ENCODE data around the gene SECISBP2.
A peak's percentile ranks its signal among the peaks of the same experiment; 100 is the strongest.
"Not testable (repeated sequence)": the region's sequence is repeated elsewhere in the genome, so short reads cannot be mapped to it uniquely, and the experiment has no call there.

The SECISBP2 gene

DNA sequence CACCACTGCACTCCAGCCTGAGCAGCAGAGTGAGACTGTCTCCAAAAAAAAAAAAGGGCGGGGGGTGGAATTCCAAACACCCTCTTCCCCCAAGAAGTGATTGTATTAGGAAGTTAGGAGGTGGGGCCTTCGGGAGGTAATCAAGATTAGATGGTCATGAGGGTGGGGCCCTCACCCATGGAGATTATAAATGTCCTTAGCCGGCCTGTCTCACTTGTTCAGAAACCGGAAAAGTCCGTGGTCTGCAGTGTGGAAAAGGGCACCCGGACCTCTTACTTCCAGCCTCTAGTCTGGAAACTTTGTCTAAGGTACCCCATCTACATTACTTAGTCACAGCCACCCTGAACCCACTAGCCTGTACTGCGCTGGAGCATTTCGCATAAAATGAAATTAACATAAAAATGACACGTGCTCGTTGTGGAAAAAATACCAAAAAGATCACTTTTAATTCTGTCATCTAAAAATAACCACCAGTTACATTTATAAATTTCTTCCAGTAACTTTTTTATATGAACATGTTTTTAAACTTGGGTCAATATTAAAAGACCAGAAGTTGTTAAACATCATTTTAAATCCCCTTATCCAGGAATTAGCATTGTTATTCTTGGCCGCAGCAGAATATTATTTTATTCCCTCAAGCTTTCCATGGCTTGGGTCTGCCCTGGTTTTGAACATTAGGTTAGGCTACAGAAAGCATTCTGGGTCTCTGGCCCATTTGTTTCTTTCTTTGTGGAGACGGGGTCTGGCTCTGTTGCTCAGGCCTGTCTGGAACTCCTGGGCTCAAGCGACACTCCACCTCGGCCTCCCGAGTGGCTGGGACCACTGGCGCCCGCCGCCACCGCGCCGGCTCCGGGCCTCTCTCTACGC lies 8.5 kb upstream of the SECISBP2 start:
- no peak for DNase-seq

DNA sequence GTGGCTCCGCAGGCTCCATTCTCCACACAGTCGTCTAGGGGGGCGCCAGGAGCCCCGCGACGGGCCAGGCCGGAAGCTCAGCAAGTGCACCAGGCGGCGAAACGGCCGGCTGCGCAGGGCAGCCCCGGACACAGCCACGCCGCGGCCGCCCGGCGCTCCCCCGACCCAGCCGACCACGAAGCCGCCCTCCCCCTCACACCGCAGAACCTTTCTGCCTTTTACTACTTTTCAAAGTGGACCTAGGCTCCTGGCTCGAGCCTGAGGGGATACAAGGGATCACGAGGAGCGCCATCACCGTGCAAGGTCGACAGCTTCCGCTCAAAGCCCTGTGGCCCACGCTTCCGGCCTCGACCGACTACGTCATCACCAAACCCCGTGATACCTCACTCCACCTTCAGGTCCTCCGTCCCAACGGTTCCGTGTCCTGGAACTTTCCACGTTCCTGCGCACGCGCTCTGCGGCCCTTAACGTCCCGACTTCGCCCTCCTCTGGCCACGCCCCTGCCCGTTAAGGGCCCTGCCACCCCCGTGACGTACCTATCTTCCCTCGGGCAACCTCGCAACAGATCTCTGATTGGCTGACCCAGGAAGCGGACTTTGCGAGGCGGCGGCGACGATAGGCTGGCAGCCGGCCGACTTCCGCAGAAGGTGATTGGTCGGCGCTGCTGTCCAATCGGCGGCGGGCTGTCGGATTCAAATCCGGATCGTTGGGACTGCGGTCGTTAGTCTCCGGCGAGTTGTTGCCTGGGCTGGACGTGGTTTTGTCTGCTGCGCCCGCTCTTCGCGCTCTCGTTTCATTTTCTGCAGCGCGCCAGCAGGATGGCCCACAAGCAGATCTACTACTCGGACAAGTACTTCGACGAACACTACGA lies 7.6 kb upstream of the SECISBP2 start, which contains the start of gene CKS2:
Gene CKS2 (plus strand): TSS at position 721 of the 871 bp plus-strand sequence. CDS start 98 bp downstream, at position 819.
- DNase-seq, result peak; percentile 100

DNA sequence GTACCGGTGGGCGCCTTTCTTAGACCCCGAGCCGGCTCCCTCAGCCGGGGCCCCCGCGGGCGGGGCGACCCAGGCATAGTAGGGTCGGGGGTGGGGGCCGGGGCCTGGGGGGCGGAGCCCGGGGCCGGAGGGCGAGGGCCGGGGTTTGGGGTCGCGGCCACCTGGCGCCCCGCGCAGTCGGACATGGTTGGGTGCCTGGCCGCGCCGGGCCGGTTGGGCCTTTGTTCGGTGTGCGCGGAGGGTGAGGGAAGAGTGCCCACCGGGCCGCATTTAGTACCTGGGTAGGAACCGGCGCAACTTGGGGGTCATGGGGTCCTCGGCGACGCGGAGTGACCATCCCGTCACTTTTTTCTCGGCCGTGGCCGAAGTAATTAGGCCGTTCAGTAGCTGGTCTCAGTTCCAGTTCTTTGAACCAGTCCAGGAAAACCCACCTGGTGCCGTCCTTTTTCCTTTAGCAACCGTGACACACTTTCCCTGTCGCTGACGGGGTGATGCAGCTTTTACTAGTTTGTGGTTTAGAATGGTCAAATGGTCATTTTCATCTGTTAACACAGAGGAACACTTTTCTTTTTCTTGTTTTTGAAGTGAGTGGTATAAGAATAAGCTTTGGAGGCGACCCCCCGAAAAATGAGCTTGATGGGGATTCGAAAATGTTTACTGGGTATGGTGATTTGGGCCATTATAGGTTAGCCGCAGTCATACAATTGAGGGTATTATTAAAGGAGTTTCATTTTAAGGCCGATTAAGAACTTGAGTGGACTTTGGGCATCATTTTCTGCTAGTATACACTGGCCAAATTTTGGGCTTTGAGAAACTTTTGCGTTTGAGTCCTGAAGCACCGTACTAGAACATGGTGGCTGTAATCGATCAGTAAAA lies 6.7 kb upstream of the SECISBP2 start:
- DNase-seq, result no peak

DNA sequence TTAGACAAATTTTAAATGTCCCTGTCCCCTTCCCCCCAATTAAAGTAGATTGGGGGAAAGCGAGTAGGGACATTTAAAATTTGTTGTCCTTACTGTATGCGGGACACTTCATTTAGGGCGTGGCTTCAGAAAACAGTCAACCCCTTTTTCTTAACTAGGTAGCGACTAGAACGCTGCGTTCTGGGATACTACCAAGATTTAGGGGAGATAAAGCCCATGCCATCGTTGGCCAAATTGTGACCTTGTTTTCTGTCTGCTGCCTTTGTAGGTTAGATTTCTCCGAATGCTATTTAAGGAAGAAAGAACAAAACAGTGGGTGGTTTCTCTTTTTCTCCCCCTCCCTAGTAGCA lies 6.1 kb upstream of the SECISBP2 start:
- no peak for DNase-seq

DNA sequence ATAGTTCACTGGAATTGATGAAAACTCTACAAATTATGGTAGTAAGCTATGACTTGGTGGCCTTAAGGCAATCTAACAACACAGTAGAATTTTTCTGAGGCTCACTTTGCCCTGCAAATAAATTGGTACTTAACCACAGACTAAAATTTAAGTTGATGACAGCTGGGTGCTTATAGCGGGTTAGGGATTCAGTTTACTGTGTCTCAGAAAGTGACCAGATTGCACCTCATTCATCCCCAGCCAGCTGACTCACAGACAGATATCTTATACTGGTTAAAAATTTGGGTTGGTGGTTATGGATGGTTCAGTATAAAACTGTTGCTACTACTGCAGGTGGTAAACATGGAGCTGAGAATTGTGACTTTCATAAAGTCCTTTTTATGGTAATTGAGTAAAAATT lies 4.5 kb upstream of the SECISBP2 start:
- no peak for DNase-seq

DNA sequence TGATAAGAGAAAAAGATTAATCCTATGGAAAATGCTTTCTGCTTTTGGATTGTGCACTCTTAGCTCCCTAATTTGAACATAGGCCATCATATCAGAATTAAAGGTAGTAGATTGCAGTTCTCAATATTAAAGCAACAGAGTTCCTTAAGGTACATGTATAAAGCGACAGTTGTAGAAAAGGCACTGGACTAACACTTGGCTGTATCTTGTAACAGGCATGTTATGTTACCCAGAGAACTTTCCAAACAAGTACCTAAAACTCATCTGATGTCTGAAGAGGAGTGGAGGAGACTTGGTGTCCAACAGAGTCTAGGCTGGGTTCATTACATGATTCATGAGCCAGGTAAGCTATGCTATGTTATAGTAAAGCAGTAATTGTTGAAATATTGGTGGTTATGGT lies 3.3 kb upstream of the SECISBP2 start:
- no peak for DNase-seq

DNA sequence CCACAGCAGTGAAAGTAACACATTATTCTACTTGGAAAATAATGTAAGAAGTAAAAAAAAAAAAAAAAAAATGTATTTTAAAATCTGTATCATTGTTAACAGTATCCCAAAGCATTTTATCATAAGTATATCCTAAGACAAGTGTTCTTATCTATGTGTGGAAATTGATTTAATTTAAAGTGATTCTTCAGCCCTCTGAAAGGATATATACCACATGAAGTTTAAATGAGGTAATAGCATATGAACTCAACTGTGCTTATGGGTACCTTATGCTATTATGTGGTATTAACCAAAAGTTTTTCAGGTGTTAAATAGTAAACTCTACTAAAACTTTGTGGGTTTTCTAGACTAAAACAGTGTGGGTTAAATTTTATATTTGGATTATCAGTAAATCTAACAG lies 2.8 kb upstream of the SECISBP2 start:
- DNase-seq, result no peak

DNA sequence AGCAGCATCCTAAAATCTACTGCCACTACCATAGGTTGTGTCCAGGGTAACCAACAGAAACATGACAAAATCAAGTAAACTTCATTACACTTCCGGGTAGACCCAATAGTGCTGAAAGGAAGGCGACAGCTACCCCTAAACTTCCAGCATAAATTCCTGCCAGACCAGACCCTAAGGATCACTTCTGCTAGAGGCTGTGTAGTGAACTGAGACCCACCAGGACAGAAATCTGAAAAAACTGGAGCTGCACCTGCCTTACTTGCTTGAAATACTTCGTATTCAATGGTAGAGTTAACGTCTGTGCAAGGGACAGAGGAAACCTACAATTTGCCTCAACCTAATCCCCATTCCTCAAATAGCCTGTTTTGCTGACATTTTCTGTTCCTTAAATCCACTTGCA lies 1.0 kb upstream of the SECISBP2 start:
- DNase-seq, result no peak

DNA sequence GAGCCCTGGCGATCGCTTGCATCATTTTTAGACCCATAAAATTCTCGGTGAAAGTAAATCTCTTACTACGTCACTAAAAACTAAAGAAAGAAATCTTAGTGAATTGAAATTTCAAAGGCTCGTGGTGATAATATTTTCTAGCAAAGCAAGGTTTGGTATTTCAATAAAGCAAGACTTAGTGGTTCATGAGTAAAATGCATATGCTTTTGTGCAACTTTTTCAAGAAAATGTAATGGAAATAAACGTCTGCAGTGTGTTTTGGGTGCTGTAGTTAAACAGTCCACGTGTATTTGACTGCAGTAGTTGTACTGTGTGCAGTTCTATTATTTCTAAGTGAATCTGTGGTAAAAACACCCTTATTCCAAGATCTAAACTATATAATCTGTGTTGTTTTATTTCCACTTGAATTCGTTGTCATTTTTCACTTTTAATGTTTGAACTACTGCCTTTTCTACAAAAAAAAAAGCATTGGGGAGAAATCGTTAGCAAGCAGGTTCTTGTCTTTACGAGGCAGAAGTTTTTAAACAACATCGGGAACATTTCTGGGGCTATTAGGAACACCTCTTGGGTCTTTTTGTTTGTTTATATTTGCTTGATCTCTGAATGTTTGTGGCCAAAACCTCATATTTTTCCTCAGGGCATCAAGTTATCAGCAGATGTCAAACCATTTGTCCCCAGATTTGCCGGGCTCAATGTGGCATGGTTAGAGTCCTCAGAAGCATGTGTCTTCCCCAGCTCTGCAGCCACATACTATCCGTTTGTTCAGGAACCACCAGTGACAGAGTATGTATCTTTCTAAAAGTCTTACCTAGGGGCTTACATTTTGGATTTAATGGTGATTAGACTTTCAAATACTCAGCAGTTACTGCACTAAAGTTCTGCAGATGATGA lies 960 bp downstream of the SECISBP2 start:
- DNase-seq, result no peak

DNA sequence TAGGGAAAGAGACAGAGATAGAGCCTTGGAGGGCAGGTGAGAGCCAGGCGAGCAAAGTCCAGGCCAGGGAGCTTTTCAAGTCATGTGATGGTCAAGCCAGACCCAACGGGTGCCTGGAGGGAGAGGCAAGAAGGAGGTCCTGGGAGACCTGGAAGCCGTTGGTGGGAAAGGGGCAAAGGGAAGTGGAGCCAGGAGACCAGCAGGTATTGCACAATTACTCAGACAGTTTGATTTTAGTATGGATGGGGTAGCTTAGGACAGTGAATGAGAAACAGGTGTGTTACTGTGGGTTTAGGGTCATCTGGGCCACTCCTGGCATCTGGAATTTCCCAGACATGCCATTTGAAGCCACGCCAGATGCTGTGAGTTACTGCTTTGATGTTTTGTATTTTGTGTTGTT lies 5.1 kb downstream of the SECISBP2 start:
- no peak for DNase-seq

DNA sequence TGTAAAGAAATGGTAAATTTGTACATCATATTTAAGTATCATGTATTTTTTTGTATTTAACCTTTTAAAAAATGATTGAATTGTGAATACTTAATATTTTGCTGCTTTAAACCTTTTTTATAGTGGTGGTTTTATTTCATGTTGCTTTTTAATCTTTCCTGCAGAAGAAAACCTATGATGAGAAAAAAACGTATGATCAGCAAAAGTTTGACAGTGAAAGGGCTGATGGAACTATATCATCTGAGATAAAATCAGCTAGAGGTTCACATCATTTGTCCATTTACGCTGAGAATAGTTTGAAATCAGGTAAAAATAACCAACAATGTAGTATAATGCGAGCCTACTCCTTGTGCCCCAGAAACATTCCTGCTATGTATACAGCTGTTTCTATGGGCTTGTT lies 7.4 kb downstream of the SECISBP2 start:
- no peak for DNase-seq

DNA sequence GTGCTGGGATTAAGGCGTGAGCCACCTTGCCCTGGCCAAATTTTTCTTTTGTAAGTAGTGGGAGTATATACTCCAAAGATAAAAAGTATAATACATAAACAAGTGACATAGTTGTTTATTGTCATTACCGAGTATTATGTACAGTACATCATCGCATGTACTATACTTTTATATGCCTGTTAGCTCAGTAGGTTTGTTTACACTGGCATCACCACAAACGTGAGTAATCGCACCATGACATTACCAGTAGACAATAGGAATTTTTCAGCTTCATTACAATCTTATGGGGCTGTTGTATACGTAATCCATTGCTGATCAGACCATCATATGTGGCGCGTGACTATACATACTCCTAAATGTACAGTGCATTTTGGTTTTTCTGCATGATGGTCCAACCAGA lies 9.8 kb downstream of the SECISBP2 start:
- DNase-seq, result no peak

DNA sequence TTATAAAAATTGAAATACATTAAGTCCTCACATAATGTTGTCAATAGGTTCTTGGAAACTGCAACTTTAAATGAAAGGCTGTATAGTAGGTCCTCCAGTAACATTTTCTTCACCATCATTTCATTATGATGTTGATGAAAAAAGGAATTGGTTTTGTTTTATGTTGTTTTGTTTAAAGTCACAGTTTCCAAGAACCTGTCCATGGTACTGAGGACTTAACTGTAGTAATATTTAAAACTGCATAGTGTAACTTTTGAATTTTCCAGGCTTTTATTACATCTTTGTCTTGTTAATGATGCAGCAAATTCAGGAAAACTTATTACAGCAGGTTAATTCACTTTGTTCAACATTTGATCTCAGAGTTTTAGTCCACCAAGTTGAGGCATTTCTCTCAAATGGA lies 11.6 kb downstream of the SECISBP2 start:
- DNase-seq, result no peak

DNA sequence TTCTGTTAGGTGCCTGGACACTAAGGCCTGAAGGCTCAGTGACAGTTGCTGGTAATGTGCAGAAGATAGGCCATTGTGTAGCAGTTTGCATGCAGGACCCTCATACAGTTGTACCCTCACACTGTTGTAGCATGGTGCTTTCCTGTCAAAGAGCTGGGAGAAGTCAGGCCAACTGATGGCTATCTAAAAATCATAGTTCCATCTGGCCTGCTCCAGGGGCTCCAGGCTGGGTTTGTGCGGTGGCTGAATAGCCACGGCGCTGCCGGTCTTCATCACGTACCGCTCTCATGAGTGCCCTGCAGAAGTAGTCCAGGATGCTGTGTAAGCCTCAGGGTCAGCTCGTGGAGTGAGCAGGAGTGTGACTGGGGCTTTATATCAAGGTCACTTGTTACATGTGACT lies 12.2 kb downstream of the SECISBP2 start:
- no peak for DNase-seq

DNA sequence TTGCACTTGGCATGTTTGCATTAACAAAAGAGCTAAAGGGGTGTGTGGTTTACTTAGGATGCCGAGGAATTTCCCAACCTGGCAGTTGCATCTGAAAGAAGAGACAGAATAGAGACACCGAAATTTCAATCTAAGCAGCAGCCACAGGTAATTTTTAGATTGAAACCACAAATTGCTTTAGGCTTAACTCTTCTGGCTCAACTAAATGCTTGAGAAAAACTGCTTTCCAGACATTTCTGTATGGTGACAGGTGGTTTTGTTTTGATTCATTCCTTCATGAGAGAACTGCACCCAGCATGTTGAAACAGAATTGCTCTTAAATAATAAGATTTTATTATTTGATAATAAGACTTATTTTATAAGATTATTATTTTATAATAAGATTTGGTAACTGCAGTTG lies 21.5 kb downstream of the SECISBP2 start:
- DNase-seq, result no peak

DNA sequence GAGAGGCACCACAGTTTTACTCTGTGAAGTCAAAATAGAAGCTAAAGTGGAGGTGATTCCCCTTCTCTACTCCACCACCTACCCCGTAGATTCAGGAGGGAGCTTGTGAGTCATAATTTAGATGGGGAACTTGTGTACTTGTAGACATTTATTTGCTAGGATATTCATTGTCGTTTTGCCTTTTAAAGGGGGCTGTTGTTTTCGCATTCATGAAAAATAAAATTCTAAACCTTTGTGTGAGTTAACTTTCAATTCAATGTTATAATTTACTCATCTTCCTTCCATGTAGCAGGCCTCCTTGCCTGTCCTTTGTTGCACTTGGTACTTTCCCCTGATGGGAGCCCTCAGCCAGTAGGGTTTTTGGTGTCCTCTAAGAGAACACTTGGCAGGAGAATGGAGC lies 22.0 kb downstream of the SECISBP2 start:
- no peak for DNase-seq

DNA sequence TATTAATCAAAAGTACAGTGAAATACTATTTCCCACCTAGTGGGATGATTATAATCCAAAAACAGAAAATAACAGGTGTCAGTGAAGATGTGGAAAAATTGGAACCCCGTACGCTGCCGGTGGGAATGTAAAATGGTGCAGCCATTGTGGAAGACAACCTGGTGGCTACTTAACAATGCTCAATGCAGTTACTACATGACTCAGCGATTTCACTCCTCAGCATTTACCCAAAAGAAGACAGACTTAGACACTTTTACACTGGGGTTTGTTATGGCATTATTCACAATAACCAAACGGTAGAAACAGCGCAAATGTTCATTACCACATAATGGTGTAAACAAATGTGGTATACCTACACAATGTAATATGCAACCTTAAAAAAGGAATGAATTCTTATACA lies 23.9 kb downstream of the SECISBP2 start:
- DNase-seq, result no peak

DNA sequence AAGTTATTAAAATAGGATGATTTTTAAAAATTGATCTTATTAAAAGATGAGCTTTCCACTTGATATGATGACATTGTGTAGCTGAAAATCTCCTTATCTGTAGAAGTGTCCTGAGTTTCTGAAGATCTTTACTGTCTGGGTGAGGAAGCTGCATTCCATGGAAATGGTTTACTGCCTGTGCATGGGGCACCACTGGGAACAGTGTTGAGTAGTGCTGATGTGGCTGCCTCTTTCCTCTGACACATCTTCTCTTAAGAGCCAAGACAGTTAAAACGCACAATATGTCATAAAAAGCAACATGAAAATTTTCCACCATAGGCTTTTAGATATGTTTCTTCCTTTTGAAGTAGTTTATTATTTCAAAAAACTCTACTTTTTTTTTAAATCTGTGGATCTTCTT lies 24.6 kb downstream of the SECISBP2 start:
- DNase-seq, result no peak

DNA sequence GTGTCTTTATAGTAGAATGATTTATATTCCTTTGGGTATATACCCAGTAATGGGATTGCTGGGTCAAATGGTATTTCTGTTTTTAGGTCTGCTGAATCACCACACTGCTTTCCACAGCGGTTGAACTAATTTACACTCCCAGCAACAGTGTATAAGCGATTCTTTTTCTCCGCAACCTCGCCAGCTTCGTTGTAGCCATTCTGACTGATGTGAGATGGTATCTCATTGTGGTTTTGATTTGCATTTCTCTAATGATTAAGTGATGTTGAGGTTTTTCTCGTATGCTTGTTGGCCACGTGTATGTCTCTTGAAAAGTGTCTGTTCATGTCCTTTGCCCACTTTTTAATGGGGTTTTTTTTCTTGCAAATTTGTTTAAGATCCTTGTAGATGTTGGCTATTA lies 25.5 kb downstream of the SECISBP2 start:
- not testable (repeated sequence) for DNase-seq

DNA sequence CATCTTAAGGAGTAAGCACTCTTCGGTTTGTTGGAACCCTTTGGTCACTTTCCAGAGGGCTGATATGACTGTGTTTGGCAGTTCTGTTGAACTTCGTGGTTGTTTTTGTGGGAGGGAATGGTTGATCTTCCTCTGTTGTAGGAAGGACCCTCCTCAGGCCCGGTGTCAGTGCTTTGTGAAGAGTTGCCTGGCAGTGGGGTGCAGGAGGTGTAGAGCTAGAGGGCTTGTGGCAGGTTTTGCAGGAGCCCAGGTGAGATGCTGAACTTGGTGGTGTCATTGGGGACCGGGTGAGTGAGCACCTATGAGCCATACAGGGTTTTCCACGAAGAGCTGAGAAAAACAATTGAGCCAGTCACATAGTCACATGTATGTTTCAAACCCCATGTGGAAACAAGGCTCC lies 27.2 kb downstream of the SECISBP2 start:
- DNase-seq, result no peak

DNA sequence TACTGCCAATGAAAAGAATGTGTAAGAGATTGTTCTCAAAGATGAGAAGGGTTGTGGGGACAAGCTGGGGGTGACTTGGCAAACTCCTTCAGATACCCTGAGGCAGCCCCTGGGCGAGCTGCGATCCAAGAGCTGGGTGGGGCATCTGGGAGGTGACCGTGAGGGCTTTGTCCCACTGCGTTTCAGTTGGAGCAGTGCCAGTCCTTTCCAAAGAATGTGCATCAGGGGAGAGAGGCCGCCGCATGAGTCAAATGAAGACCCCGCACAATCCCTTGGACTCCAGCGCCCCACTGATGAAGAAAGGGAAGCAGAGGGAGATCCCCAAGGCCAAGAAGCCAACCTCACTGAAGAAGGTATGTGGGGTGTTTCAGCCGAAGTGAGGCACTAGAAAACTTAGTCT lies 28.4 kb downstream of the SECISBP2 start:
- no peak for DNase-seq

DNA sequence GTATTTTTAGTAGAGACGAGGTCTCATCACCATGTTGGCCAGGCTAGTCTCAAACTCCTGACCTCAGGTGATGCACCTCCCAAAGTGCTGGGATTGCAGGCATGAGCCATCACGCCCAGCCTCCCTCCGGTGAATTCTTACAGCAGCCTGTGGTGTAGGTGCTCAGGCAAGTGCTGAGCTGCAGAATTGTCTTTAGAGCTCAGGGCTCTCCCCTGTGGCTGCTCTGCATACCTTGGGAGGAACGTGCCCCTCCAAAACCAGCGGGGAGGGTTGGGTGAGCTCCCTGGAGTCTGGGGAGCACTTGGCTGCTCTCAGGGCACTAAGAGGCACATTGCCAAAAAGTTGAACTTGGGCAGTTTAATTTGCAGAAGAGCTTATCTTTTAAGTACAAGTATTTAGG lies 29.4 kb downstream of the SECISBP2 start:
- DNase-seq, result no peak

Measured in NCI-H1092 (cell line).